SKM-1 (cell line): Measurements from ENCODE around the gene PDSS2.
"Not testable (repeated sequence)": the region's sequence is repeated elsewhere in the genome, so short reads cannot be mapped to it uniquely, and the experiment has no call there.

Source experiments
- DNase-seq: peaks from one replicate; lab custom pipeline; 2025; ENCODE audit not compliant: unreplicated experiment; lab: John Stamatoyannopoulos, UW

PDSS2 gene

DNA sequence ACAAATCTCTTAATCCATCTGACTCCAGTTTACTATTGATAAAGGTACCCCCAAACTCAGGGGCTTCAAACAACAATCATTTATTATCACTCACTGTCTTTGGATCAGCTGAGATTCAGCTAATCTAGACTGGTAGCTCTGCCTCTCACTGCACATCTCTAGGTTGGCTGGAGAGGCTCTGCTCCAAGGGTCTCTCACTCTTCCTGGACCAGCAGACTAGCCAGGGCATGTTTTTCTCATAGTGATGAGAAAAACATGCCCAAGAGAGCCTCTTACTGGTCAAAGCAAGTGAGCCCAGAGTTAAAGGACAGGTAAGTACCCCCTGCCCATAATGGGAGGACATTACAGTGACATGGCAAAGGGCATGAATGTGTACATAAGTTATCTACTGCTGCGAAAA lies 228.9 kb downstream of the PDSS2 start:
- DNase-seq, result no peak

DNA sequence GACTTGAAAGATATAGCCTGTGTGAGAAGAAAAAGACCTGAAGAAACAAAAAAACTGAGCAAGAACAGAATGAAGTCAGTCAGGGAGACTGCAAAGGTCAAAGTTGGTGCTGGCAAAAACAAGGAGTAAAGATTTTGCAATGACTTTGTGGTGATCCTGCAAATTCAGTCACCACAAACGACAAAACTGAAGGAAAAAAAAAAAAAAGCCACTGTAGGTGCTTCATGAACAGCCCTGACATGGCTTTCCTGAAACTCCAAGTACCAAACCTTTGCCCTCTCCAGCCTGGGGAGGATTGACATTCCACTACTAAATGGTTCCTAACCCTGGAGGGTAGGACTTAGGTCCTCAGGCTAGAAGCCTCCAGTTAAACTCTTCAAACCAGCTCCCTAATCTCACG lies 229.3 kb downstream of the PDSS2 start:
- DNase-seq, result no peak

DNA sequence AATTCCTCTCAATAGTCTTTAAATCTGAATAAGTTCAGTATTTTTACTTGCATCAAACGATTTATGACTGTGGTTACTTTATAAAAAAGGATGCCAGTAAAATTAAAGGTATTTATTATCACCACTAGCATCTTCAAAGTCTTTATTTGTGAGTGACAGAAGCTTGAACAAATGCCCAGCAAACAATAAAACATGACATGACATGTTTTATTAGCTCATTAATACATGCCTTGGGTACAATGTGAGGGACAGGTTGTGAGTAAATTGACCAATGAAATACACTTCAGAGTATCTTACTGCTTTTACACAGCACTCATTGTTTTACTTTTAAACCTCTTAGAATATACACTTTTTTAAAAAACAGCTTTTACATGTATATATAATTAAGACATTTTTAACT lies 230.6 kb downstream of the PDSS2 start:
- no peak for DNase-seq

DNA sequence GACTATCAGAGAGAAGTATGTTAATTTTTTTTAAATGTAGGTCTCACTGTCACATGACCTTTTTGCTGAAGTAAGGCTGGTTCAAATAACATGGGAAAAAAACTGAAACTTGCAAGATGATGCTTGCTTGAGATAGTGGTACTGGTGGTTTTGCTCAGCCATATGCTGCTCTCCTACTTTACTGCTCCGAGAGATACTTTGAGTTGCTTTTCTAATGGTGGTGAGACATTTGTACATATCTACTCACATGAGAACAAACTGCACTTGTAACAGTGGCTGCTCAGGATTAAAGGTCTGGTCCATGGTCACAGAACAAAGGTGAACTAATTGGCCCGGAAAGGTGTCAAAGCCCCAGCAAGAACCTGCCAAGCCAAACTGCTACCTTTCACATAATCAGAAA lies 237.8 kb downstream of the PDSS2 start:
- DNase-seq, result no peak

DNA sequence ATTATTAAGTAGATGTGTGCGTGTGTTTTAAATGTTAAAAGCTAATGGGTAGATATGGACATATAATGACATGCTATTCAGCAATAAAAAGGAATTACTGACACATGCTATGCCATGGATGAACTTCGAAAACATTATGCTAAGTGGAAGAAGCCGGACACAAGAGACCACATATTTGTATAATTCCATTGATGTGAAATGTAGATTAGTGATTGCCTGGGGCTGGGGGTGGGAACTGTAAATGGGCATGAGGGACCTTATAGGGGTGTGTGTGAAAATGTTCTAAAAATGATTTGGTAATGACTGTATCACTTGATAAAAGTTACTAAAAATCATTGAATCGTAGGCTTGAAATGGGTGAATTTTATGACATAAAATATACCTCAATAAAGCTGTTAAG lies 239.5 kb downstream of the PDSS2 start:
- no peak for DNase-seq

DNA sequence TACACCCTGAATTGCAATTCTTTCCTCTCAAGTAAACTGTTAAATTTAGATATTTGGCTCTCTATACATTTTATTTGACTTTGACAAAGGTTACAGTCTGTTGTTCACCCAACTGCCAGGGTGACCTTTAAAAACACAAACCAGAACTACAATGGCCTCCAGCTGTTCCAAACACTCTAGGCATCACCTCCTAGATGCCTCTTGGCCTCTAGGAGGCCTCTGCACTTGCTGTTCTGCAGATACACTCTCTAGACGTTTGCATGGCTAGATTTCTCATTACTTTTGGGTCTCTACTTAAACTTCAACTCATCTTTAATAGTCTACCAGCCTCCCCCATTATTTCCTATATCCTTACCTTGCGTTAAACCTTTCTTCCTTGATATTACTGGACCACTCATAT lies 241.2 kb downstream of the PDSS2 start:
- DNase-seq, result no peak

DNA sequence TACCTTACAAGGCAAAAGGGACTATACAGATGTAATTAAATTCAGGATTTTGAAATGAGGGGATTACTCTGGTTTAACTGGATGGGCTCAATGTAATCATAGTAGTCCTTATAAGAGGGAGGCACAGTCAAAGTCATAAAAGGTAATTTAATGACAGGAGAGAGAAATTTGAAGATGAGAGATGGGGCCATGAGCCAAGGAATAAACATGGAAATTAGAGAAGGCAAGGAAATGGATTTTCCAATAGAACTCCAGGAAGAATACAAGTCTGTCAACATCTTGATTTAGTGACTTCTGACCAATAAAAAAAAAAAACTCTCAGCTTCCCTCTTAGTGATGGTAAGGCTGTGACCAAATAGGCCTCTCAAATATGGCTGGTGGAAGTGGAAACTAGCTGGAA lies 242.1 kb downstream of the PDSS2 start:
- no peak for DNase-seq

DNA sequence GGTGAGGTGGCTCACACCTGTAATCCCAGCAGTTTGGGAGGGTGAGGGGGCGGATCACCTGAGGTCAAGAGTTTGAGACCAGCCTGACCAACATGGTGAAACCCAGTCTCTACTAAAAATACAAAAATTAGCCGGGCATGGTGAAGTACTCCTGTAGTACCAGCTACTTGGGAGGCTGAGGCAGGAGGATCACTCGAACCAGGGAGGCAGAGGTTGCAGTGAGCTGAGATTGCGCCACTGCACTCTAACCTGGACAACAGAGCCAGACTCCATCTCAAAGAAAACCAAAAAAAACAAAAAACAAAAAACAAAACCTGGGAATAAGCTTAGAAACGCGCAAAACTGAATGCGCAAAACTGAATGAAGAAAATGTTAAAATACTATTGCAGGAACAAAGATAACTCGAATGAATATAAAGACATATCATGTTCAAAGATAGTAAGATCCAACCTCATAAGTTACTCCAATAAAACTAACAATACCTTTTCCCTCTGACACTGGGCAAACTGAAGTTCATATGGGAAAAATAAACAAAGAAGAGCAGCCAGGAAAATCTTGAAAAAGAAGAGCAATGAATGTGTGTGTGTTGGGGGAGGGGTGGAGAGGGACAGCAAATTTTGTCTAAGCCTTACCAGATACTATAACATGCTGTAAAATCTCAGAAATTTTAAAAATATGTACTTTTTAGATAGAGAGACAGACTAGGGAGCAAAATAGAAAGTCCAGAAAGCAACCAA lies 243.0 kb downstream of the PDSS2 start:
- no peak for DNase-seq

DNA sequence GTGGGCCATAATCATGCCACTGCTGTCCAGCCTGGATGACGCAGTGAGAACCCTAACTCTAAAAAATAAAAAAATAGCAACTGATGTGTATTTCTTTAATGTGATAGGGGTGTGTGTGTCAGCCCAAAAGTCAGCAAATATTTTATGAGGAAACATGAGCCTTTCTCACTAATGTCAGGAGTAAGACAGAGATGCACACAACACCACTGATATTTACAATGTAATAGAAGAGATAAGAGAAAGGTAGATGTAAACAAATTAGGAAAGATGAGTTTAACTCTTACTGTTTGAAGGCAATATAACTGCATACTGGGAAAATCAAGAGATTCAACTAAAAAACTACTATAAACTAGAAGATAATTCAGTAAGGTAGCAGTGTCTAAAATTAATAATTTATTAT lies 244.0 kb downstream of the PDSS2 start:
- DNase-seq, result no peak

DNA sequence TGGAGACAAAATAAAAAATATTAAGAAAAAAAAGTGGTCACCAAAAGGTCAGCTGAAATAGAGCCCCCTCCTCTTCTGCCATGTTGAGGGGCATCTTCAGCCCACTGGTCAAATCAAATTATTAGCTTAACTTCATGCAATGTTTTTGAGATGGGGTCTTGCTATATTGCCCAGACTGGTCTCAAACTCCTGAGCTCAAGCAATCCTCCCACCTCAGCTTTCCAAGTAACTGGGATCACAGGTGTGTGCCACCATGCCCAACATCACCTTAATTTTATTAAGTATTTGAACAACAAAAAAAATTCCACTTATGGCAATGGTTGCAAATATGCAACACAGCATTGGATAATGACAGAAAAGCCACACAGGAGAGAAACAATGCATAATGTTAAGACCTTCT lies 244.7 kb downstream of the PDSS2 start:
- no peak for DNase-seq

DNA sequence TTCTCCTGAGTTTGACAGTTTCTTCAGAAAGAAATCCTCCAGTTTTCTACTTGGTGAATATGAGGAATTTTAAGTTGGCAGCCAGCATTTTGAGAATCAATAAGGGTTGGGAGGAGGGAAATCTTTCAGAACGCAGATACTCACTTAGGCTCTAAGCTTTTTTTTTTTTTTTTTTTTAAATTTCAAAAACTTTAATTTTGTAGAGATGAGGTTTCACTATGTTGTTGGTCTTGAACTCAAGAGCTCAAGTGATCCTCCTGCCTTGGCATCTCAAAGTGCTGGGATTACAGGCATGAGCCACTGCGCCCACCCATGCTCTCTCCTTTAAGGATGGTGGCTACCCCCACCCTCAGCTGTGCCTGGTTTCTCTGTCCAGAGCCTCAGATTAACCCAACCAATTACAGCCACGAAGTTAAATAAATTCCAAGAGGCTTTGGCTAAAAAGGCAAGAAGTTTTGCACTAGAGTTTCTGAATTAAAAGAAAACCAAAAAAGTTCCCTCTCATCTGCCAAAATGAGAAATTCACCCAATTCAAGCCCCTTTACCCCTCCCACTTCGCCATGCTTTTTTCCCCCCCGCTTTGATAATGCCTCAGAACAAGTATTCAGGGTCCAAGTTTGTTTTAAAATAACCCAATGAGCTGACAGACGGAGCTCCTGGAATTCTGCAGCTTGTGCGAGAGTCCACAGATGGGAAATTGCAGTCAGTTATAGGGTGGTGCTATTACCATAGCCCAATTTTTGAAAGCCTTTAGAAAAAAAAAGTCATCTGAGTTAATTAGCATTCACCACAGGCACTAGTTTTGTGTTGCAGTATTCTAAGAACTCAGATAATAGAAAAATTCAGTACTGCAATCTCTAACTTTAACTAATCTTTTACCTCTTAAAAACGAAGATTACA lies 249.7 kb downstream of the PDSS2 start:
- DNase-seq, result no peak

DNA sequence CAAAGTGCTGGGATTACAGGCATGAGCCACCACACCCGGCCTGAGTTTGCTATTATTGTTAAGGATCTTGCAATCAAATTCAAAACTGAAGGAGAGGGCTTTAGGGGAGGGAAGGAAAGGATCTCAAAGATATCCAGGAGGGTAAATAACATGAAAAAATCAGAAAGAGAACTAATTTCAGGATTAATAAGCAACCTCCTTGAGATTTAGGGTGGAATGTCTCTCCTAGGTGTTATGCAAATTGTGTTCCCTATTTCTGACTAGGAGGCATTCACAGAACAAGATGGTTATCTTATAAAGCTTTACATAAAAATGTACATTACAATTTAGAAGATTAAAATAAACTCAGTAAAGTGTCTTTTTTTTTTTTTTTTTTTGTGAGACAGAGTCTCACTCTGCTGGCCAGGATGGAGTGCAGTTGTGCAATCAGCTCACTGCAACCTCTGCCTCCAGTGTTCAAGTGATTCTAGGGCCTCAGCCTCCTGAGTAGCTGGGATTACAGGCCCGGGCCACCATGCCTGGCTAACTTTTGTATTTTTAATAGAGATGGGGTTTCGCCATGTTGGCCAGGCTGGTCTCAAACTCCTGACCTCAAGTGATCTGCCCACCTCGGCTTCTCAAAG lies 252.0 kb downstream of the PDSS2 start:
- no peak for DNase-seq

DNA sequence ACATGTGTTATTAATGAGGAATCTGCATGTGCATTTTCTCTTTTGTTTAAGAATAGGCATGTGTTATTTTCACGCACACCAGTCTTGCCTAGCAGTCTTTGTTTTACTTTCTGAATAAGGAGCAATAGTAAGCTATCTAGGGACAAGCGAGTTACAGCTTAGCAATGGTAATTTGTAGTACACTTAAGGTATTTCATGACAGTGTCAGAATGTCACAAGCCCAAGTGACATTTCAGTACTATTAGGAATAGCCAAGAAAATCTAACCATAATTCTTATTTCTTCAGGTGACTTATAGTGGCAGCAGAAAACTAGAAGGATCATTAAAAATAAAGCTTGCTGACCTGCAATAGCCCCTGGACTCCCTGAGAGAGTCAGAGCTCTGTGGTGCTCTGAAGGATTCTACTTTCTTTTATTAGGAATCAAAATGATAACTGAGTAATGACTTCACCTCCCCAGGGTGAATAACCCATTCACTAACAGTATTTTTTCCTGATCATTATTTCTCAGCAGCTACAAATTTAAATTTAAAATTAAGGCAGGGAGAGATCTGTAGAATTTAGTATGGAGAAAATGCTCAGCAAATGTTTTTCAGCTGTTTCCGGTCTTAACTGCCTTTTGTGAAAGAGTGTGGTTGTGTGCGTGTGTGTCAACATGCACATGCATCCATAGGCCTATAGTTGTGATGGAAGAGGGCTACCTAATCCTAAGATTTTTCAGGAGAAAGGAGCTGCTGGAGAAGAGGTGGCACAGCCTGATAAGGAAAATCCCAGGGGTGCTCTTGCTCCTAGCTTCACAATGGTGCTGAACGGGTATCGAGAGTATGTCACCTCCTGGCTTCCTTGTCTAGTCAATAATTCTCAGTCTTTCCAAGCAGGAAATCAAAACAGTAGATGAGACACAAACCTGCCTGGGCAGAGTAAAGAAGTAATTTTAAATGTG lies 254.0 kb downstream of the PDSS2 start:
- no peak for DNase-seq

DNA sequence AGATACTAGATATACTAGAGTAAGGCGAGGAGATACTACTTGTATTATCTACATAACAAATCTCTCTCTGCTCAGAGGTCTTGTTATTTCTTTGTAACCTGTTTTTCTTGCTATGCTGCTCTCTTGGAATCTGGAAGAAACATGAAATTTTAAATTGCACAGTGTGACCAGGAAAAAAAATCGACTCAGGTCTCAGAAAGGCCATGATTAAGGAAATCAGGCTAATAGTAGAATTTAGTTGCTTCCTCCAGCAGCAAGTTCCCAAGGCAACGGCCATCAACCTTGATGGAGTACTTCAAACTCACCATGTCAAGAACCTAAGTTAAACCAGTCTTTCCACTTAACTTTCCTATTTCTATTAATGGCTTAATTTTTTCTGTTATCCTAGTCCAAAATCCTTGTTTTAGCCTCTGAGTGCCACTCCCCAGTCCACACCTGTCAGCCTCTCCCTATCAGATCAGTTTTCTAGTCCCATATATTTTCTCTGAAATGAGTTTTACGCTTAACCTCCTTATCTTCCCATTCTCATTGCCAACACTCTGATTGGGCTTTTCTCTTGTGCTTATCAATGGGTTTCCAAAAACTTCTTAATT lies 256.4 kb downstream of the PDSS2 start:
- no peak for DNase-seq

DNA sequence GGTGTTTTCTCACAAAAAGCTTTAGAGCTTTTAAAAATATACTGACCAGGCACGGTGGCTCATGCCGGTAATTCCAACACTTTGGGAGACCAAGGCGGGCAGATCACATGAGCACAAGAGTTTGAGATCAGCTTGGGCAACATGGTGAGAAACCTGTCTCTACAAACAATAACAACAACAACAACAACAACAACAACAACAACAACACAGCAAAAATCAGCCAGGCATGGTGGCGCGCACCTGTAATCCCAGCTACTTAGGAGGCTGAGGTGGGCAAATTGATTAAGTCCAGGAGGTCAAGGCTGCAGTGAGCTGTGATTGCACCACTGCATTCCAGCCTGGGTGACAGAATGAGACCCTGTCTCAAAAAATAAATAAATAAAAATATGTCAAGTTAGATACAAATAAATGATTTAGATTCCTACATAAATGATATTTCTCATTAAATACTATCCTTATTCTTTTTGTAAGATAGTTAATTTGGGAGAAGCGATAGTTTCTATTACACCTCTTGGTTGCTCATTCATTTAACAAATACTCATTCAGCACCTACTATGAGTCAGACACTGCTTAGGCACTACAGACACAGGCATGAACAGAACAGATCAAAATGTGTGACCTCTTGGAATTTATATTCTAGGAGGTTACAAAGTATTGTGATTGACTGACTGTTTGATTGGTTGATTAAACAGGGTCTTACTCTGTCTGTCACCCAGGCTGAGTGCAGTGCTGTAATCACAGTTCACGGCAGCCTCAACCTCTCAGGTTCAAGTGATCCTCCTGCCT lies 260.5 kb downstream of the PDSS2 start:
- DNase-seq, result no peak

DNA sequence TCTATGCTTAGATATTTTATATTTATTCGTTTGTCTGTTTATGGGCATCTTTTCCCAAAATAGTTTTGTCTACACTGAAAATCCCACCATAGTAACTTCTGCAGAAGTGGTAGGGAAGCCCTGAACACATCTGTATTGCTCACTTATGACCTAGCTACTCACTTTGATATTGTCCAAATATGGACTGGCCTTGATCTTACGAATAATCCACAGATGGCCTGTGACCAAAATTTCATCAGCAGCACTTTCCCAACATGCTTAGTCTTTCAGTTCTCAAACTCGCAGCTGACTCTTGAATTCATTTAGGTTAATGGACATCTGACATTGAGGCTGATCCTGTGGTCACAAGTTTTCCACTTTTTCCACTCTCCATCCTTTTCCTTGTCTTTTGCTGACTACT lies 263.2 kb downstream of the PDSS2 start:
- DNase-seq, result no peak

DNA sequence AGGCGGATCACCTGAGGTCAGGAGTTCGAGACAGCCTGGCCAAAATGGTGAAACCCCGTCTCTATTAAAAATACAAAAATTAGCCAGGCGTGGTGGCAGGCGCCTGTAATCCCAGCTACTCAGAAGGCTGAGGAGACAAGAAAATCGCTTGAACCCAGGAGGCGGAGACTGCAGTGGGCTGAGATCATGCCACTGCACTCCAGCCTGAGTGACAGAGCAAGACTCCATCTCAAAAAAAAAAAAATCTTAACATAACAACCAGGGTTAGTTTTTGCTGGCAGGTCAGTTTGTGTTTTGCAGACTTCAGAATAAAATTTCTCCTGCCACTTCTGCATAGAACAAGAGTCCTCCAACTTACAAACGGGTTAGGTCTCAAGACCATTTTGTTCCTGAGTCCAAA lies 264.6 kb downstream of the PDSS2 start:
- DNase-seq, result not testable (repeated sequence)

DNA sequence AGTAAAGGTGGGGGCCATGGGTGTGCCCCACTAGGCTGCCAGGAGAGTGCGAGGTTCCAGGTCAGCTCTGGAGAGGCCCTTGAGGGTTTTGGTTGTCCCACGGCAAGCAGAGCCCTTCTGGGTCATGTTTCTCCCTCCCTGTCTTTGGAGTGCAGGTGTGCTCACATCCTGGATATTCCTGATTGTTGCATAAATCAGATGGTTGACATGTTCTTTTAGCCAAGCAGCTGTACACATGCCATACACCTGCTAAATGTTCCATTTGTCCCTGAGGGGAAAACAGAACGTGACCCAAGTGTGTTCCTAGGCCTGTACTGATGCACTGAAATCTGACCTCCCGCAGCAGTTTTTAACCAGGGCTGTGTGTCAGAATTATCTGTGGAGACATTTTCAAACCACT lies 266.5 kb downstream of the PDSS2 start:
- DNase-seq, result no peak

DNA sequence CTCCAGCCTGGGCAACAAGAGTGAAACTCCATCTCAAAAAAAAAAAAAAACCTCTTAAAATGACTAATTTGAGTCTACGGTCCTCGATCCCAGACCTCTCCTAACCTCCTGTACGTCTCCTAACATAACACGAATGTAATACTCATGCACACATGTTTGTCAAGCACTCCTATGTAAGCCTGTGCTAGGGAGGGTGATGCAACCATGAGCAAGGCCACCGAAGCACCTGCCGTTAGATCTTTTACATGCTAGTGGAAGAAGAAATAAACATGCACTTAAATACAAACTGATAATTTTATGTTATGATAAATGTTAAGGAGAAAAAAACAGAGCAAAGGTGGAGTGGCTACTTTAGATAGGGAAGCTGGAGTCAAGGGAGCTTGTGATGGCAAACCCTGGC lies 271.7 kb downstream of the PDSS2 start:
- no peak for DNase-seq

DNA sequence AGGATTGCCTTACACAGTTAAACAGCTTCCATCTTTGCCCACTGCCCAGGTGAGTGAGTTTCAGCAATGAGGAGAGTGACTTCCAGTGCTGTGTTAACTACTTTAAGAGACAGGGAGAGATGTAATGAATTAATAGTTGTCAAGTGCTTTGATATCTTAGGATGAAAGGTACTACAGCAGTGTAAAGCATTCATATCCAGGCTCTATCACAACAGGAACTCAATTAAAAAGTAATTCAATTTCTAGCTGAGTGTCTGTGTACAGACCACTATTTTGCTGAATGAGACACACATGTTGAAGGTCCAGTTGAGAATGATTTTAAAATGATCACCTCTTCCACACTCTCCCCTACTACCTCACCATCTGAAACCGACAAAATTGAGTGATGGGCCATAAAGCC lies 273.3 kb downstream of the PDSS2 start:
- no peak for DNase-seq
